GM12878 (cell line): ENCODE measurements around the gene PNMT. TPM values are rescaled to one million over a fixed set of nuclear protein-coding genes. Genes with fewer than 3 reads are reported as not detected.

ENCODE experiments used
- ATAC-seq: fragments of 200-7000 bp; cut with Tn5 transposase; 3 replicates; pipeline ENCODE4 v1.9.1; 2020; ENCODE audit warnings: mild to moderate bottlenecking, moderate library complexity
- BruUV-seq: library from RNA; stranded (reverse); fragments of 400-500 nt; replicated peaks from 2 replicates; lab custom pipeline; 2021; lab: Mats Ljungman, UMichigan
- CTCF ChIA-PET: fragments of 300-600 bp; sonication (Branson Sonifier 250); formaldehyde crosslinking; extraction: SDS; loops from one replicate; lab custom pipeline; 2021; ENCODE audit warnings: inconsistent platforms; lab: Yijun Ruan, JAX
- POLR2A ChIA-PET: fragments of 350-600 bp; formaldehyde crosslinking; extraction: SDS; loops from one replicate; lab custom pipeline; 2021; ENCODE audit warnings: inconsistent platforms; lab: Charles Lee
- RAD21 ChIA-PET: fragments of 300-600 bp; sonication (Branson Sonifier 250); formaldehyde crosslinking; loops from one replicate; lab custom pipeline; 2023; ENCODE audit warnings: antibody characterized with exemption; ENCODE audit not compliant: unreplicated experiment; lab: Charles Lee
- SMC1A ChIA-PET: fragments of 300-600 bp; sonication (Branson Sonifier 250); formaldehyde crosslinking; loops from one replicate; lab custom pipeline; 2023; ENCODE audit not compliant: unreplicated experiment, uncharacterized antibody; lab: Charles Lee
- DNase-seq: peaks from one replicate; pipeline ENCODE4 v3.0.0-alpha.2; 2011; ENCODE audit warnings: low read depth, low spot score
- FAIRE-seq: peaks from 3 replicates; lab custom pipeline; 2011; peaks lifted over from hg19 to GRCh38; lab: Jason Lieb, UNC
- H2AFZ ChIP-seq: 2 replicates; pipeline ENCODE4 v1.6.0; 2011; ENCODE audit warnings: low read depth, low read length, control low read depth; ENCODE audit not compliant: control insufficient read depth
- H3K27ac ChIP-seq: 2 replicates; pipeline ENCODE4 v1.5.1; 2011; ENCODE audit warnings: control low read depth; ENCODE audit not compliant: control insufficient read depth, insufficient read depth
- H3K27me3 ChIP-seq, 2 experiments: replicated peaks in 1 of 2; 2 replicates each; pipeline versions ENCODE4 v1.6.0 to v1.6.1; 2011; ENCODE audit warnings: low read length in 1 of 2; ENCODE audit not compliant: control insufficient read depth in 2 of 2, insufficient read depth in 2 of 2
- H3K36me3 ChIP-seq, 2 experiments: 2 replicates each; pipeline ENCODE4 v1.5.1; 2011; ENCODE audit warnings: low read length in 1 of 2; ENCODE audit not compliant: control insufficient read depth in 2 of 2, insufficient read depth in 2 of 2
- H3K4me1 ChIP-seq: 2 replicates; pipeline ENCODE4 v1.6.1; 2011; ENCODE audit warnings: mild to moderate bottlenecking, low read length, moderate library complexity, mixed read lengths; ENCODE audit not compliant: control insufficient read depth, insufficient read depth
- H3K4me2 ChIP-seq: 2 replicates; pipeline ENCODE4 v1.6.0; 2011; ENCODE audit warnings: control low read depth; ENCODE audit not compliant: control insufficient read depth, insufficient read depth
- H3K4me3 ChIP-seq: fragments of 200-600 bp; sonication (generic); 2 replicates; pipeline ENCODE4 v1.5.1; 2016
- H3K79me2 ChIP-seq: 2 replicates; pipeline ENCODE4 v1.6.0; 2011; ENCODE audit warnings: low read length; ENCODE audit not compliant: control insufficient read depth, insufficient read depth
- H3K9ac ChIP-seq: 2 replicates; pipeline ENCODE4 v1.8.0; 2011; ENCODE audit warnings: low read length, control low read depth, mixed read lengths; ENCODE audit not compliant: control insufficient read depth, insufficient read depth
- H3K9me3 ChIP-seq: replicated peaks from 3 replicates; pipeline ENCODE4 v1.5.1; 2011; ENCODE audit warnings: mild to moderate bottlenecking, low read length; ENCODE audit not compliant: control insufficient read depth, insufficient read depth
- H4K20me1 ChIP-seq: 2 replicates; pipeline ENCODE4 v1.6.0; 2011; ENCODE audit not compliant: control insufficient read depth, insufficient read depth
- CHD1 ChIP-seq: IDR thresholded peaks from 2 replicates; pipeline ENCODE4 v1.6.1; 2012; ENCODE audit warnings: low read depth, low read length, improper control_type of control experiment
- CHD4 ChIP-seq: fragments of 200-600 bp; sonication (generic); IDR thresholded peaks from 2 replicates; pipeline ENCODE4 v1.6.1; 2016; ENCODE audit warnings: mild to moderate bottlenecking
- HDAC6 ChIP-seq: fragments of 200-600 bp; sonication (generic); IDR thresholded peaks from one replicate; pipeline ENCODE4 v1.8.0; 2017; ENCODE audit warnings: antibody characterized with exemption; ENCODE audit not compliant: unreplicated experiment
- LARP7 ChIP-seq: fragments of 450-650 bp; IDR thresholded peaks from 2 replicates; pipeline ENCODE4 v1.6.1; 2017; ENCODE audit warnings: mild to moderate bottlenecking
- MTA3 ChIP-seq: IDR thresholded peaks from 2 replicates; pipeline ENCODE4 v1.6.1; 2012; ENCODE audit warnings: low read length, inconsistent platforms, borderline replicate concordance
- NFIC ChIP-seq: IDR thresholded peaks from 2 replicates; pipeline ENCODE4 v1.6.1; 2012; ENCODE audit warnings: low read depth, mild to moderate bottlenecking, inconsistent platforms, low read length, moderate library complexity
- POLR2AphosphoS5 ChIP-seq: IDR thresholded peaks from 2 replicates; pipeline ENCODE4 v1.6.1; 2011; ENCODE audit warnings: mild to moderate bottlenecking, low read length, inconsistent platforms
- RAD21 ChIP-seq: IDR thresholded peaks from 2 replicates; pipeline ENCODE4 v1.6.1; 2011; ENCODE audit warnings: mild to moderate bottlenecking, low read depth, low read length, moderate library complexity; ENCODE audit not compliant: insufficient read depth
- RB1 ChIP-seq: fragments of 450-650 bp; formaldehyde crosslinking; IDR thresholded peaks from 2 replicates; pipeline ENCODE4 v1.6.1; 2017; ENCODE audit warnings: mild to moderate bottlenecking, borderline replicate concordance
- SIX5 ChIP-seq: IDR thresholded peaks from 2 replicates; pipeline ENCODE4 v1.6.1; 2011; ENCODE audit warnings: mild to moderate bottlenecking, low read depth, low read length, moderate library complexity; ENCODE audit not compliant: severe bottlenecking
- SREBF2 ChIP-seq: IDR thresholded peaks from 2 replicates; pipeline ENCODE4 v1.6.1; 2012; ENCODE audit warnings: mild to moderate bottlenecking, low read length
- TCF12 ChIP-seq: IDR thresholded peaks from 2 replicates; pipeline ENCODE4 v1.6.1; 2011; ENCODE audit warnings: low read depth, mild to moderate bottlenecking, low read length
- ZZZ3 ChIP-seq: IDR thresholded peaks from 2 replicates; pipeline ENCODE4 v1.6.1; 2011; ENCODE audit warnings: low read depth; ENCODE audit not compliant: control insufficient read depth, insufficient read length
- WGBS: methylation state at CpG from one replicate; pipeline ENCODE4 v1.1.6; 2016; ENCODE audit warnings: low lambda C conversion rate; ENCODE audit not compliant: insufficient replicate concordance, insufficient coverage; ENCODE audit errors: missing lambda C conversion rate; 5-methylcytosine and 5-hydroxymethylcytosine counted together
- in situ Hi-C: fragments of 300-500 bp; cut with MboI; formaldehyde crosslinking; loops from 9 replicates; pipeline ENCODE4 v1.14.3; 2018; ENCODE audit warnings: mixed read lengths
- intact Hi-C: fragments of 100-400 bp; cut with micrococcal nuclease; formaldehyde crosslinking; loops from one replicate; pipeline ENCODE4 v1.14.2; 2022; ENCODE audit not compliant: unreplicated experiment
- polyA plus RNA-seq, 11 experiments: library from polyadenylated mRNA; depleted of rRNA in 4 of 11; unstranded in 6 of 11; stranded (reverse) in 5 of 11; fragments of >200 nt; fragmentation: Nextera tagmentation in 4 of 11; fragmentation: Illumina TruSeq in 1 of 11; extraction: Ambion mirVana in 4 of 11; extraction: Trizol in 1 of 11; gene quantifications; 1 replicate in 1 of 11; 2 replicates in 10 of 11; pipeline versions ENCODE4 v1.2.1 to v1.2.3, GENCODE V29; 2011 to 2016; ENCODE audit warnings: inconsistent platforms in 2 of 11, missing spikeins in 2 of 11, low read depth in 1 of 11
- total RNA-seq, 4 experiments: library from RNA; depleted of rRNA in 3 of 4; stranded (reverse); fragments of >200 nt in 3 of 4; fragmentation: Illumina TruSeq in 1 of 4; extraction: Trizol in 1 of 4; gene quantifications; 2 replicates each; pipeline versions ENCODE4 v1.2.1 to v1.2.3, GENCODE V29; 2013 to 2021
- TF ChIP-seq, protein P1 (sequence below): fragments of 450-650 bp; IDR thresholded peaks from 2 replicates; pipeline ENCODE4 v1.6.1; 2018; ENCODE audit warnings: borderline replicate concordance, mild to moderate bottlenecking; ENCODE audit not compliant: partially characterized antibody
- TF ChIP-seq, protein P2 (sequence below): fragments of 450-650 bp; IDR thresholded peaks from 2 replicates; pipeline ENCODE4 v1.6.1; 2017; ENCODE audit warnings: mild to moderate bottlenecking

The PNMT gene
- total and polyA plus RNA-seq, 10 of the 15 experiments (the other 5 are each of a cell fraction or from before 2014, with no cell fraction given): not detected

DNA sequence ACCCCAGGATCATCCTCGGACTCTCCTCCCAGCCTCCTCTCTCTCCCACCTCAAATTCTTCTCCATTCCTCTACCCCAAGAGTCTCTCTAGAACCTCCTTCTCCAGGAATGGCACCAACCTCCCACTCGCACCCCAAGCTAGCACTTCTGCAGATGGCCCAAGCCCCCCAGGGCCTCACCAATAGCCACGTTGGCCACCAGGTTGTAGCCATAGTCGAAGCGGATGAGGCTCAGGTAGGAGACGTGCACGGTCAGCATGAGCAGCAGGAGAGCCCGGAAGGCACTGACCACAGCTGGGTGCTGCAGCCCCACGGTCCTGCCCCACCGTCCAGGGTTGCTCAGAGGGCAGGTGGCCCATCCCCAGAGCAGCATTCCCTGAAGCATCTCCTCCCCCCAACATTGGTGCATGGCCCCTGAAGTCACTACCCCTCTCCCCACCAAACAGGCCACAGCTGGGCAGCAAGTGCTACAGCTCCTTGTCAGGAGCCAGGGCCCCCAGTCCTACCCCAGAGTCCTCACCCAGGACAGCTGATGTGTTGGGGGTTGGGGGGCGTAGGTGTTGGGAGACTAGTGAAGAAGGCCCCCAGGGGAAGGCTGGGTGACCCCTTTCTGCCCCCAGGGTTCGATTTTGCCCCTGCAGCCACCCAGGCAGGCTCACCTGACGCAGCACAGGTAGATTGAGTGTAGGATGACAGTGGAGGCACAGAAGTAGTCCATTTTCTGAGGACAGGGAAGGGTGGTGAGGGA lies 5.3 kb downstream of the PNMT start:
- Histone ChIP-seq H3K9ac (no peak overlapping the region), H3K4me1 (peaks cover 24% of the 10 kb centered on the region), H3K36me3 (no peaks in the 10 kb centered on the region), H3K27ac (no peak overlapping the region), H4K20me1 (no peaks in the 10 kb centered on the region), H2AFZ (no peak overlapping the region), H3K9me3 (no peaks in the 10 kb centered on the region), H3K27me3 (peaks cover 0 to 2% of the 10 kb centered on the region in 2 experiments; a peak in 2 of 4 replicates), H3K79me2 (no peaks in the 10 kb centered on the region), H3K4me3 (no peak overlapping the region), H3K4me2 (no peak overlapping the region)
- 59% methylated on average over 13 of the region's 13 CpGs for WGBS
- ChIA-PET POLR2A (interaction anchor here (0.5 kb wide), 1 partner anchor 257 kb away, joined by 5 read pairs; no protein-coding TSS in a partner anchor), RAD21 (interaction anchor here (1.2 to 1.7 kb wide), 2 partner anchors 50 to 52 kb away, joined by 3 read pairs; no protein-coding TSS in a partner anchor), CTCF (interaction anchor here (1.3 to 9.1 kb wide), 6 partner anchors 19 to 57 kb away, joined by 3 to 114 read pairs (median 38); partner anchors contain the start of gene MIEN1), SMC1A (interaction anchor here (1.3 kb wide), 1 partner anchor 57 kb away, joined by 3 read pairs; the partner anchor contains the start of gene MIEN1)
- intact Hi-C loops (no loop called here), in situ Hi-C loops (no loop called here)
- ATAC-seq (no peak), DNase-seq (no peak), FAIRE-seq (no peak)
- TF ChIP-seq, protein P1, sequence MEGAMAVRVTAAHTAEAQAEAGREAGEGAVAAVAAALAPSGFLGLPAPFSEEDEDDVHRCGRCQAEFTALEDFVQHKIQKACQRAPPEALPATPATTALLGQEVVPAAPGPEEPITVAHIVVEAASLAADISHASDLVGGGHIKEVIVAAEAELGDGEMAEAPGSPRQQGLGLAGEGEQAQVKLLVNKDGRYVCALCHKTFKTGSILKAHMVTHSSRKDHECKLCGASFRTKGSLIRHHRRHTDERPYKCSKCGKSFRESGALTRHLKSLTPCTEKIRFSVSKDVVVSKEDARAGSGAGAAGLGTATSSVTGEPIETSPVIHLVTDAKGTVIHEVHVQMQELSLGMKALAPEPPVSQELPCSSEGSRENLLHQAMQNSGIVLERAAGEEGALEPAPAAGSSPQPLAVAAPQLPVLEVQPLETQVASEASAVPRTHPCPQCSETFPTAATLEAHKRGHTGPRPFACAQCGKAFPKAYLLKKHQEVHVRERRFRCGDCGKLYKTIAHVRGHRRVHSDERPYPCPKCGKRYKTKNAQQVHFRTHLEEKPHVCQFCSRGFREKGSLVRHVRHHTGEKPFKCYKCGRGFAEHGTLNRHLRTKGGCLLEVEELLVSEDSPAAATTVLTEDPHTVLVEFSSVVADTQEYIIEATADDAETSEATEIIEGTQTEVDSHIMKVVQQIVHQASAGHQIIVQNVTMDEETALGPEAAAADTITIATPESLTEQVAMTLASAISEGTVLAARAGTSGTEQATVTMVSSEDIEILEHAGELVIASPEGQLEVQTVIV: no peak
- TF ChIP-seq POLR2AphosphoS5 (no peak), RAD21 (no peak), SREBF2 (no peak), HDAC6 (no peak), SIX5 (no peak), LARP7 (no peak), NFIC (no peak), CHD4 (no peak), ZZZ3 (no peak), RB1 (no peak), MTA3 (no peak), CHD1 (no peak), TCF12 (no peak)
- TF ChIP-seq, protein P2, sequence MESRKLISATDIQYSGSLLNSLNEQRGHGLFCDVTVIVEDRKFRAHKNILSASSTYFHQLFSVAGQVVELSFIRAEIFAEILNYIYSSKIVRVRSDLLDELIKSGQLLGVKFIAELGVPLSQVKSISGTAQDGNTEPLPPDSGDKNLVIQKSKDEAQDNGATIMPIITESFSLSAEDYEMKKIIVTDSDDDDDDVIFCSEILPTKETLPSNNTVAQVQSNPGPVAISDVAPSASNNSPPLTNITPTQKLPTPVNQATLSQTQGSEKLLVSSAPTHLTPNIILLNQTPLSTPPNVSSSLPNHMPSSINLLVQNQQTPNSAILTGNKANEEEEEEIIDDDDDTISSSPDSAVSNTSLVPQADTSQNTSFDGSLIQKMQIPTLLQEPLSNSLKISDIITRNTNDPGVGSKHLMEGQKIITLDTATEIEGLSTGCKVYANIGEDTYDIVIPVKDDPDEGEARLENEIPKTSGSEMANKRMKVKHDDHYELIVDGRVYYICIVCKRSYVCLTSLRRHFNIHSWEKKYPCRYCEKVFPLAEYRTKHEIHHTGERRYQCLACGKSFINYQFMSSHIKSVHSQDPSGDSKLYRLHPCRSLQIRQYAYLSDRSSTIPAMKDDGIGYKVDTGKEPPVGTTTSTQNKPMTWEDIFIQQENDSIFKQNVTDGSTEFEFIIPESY: no peak
- no TSS peak for BruUV-seq
